GM18951 (cell line): ENCODE data around the gene TRAF7.
A peak's percentile ranks its signal among the peaks of the same experiment; 100 is the strongest.

Experiments used
- POLR2A ChIP-seq: IDR thresholded peaks from 4 replicates; pipeline ENCODE4 v1.6.1; 2011; ENCODE audit warnings: mild to moderate bottlenecking; ENCODE audit not compliant: insufficient read length, insufficient read depth; ENCODE audit errors: extremely low read depth
- in situ Hi-C: fragments of 300-500 bp; cut with MboI; formaldehyde crosslinking; loops from one replicate; pipeline ENCODE4 v1.12.0; 2022; ENCODE audit warnings: low sequenced_read_pairs, mixed read lengths, inconsistent platforms; ENCODE audit not compliant: unreplicated experiment

The TRAF7 gene

GRCh38 chr16:2151188-2152091 is 4.1 kb upstream of the TRAF7 start:
- in situ Hi-C loops = no loop called here
- TF ChIP-seq POLR2A = peak; percentile 63

- peak; percentile 58 for TF ChIP-seq POLR2A
- in situ Hi-C loops = no loop called here
These were observed 2.7 kb upstream of the TRAF7 start for GRCh38 chr16:2152695-2153506.

- no peak for TF ChIP-seq POLR2A
- in situ Hi-C loops = no loop called here
These were observed 970 bp upstream of the TRAF7 start for GRCh38 chr16:2154533-2155090.

- in situ Hi-C loops = no loop called here
- no peak for TF ChIP-seq POLR2A
These were observed 631 bp downstream of the TRAF7 start for GRCh38 chr16:2155977-2156848.

GRCh38 chr16:2156849-2157224 is 1.3 kb downstream of the TRAF7 start:
- in situ Hi-C loops = no loop called here

GRCh38 chr16:2157480-2158261 is 2.1 kb downstream of the TRAF7 start:
- in situ Hi-C loops = no loop called here
- no peak for TF ChIP-seq POLR2A

More at GRCh38 chr16:2156849-2157224, 1.3 kb downstream of the TRAF7 start:
- no peak for TF ChIP-seq POLR2A

GRCh38 chr16:2158262-2158638 is 2.7 kb downstream of the TRAF7 start:
- in situ Hi-C loops = no loop called here

GRCh38 chr16:2159175-2159838 is 3.7 kb downstream of the TRAF7 start:
- TF ChIP-seq POLR2A = no peak
- in situ Hi-C loops = no loop called here

More at GRCh38 chr16:2158262-2158638, 2.7 kb downstream of the TRAF7 start:
- no peak for TF ChIP-seq POLR2A

- in situ Hi-C loops = no loop called here
- no peak for TF ChIP-seq POLR2A
These were observed 5.5 kb downstream of the TRAF7 start for GRCh38 chr16:2160915-2161551.

GRCh38 chr16:2161911-2162310 is 6.3 kb downstream of the TRAF7 start:
- no peak for TF ChIP-seq POLR2A

GRCh38 chr16:2162676-2163118 is 7.1 kb downstream of the TRAF7 start:
- in situ Hi-C loops = no loop called here
- no peak for TF ChIP-seq POLR2A

More at GRCh38 chr16:2161911-2162310, 6.3 kb downstream of the TRAF7 start:
- in situ Hi-C loops = no loop called here
